ENCODE measurements around the gene MPHOSPH8. TPM values are rescaled to one million over a fixed set of nuclear protein-coding genes. Genes with fewer than 3 reads are reported as not detected.
"Not testable (repeated sequence)": the region's sequence is repeated elsewhere in the genome, so short reads cannot be mapped to it uniquely, and the experiment has no call there.

Gene MPHOSPH8
- total RNA-seq, 1 donor from 2014 or later, result 50.3 TPM

- intact Hi-C loops (cut with micrococcal nuclease), result no loop called here
These were observed 42.7 kb downstream of the MPHOSPH8 start for GRCh38 chr13:19676168-19676567.

GRCh38 chr13:19680751-19681150 is 47.3 kb downstream of the MPHOSPH8 start:
- intact Hi-C loops (cut with micrococcal nuclease), result loop anchor here (5.0 to 10.0 kb wide), 2 partner anchors 102 to 484 kb away; partner anchors contain the start of genes GJA3 and PSPC1

- intact Hi-C loops (cut with micrococcal nuclease), result loop anchor here (5.0 to 10.0 kb wide), 2 partner anchors 101 to 483 kb away; partner anchors contain the start of genes GJA3 and PSPC1
These were observed 48.1 kb downstream of the MPHOSPH8 start for GRCh38 chr13:19681517-19681916.

GRCh38 chr13:19685034-19685433 is 51.6 kb downstream of the MPHOSPH8 start:
- intact Hi-C loops (cut with micrococcal nuclease), result loop anchor here (10.0 kb wide), 1 partner anchor 480 kb away; the partner anchor contains the start of gene GJA3

- intact Hi-C loops (cut with micrococcal nuclease), result loop anchor here (10.0 kb wide), 1 partner anchor 479 kb away; the partner anchor contains the start of gene GJA3
These were observed 52.0 kb downstream of the MPHOSPH8 start for GRCh38 chr13:19685437-19685836.

GRCh38 chr13:19691447-19691846 is 58.0 kb downstream of the MPHOSPH8 start:
- intact Hi-C loops (cut with micrococcal nuclease), result not testable (repeated sequence)

GRCh38 chr13:19695428-19695827 is 62.0 kb downstream of the MPHOSPH8 start:
- intact Hi-C loops (cut with micrococcal nuclease), result loop anchor here (5.0 kb wide), 1 partner anchor 167 kb away; the partner anchor contains the start of gene ZMYM5

GRCh38 chr13:19695829-19696228 is 62.4 kb downstream of the MPHOSPH8 start:
- intact Hi-C loops (cut with micrococcal nuclease), result loop anchor here (5.0 kb wide), 1 partner anchor 166 kb away; the partner anchor contains the start of gene ZMYM5

GRCh38 chr13:19700963-19701362 is 67.5 kb downstream of the MPHOSPH8 start:
- intact Hi-C loops (cut with micrococcal nuclease), result not testable (repeated sequence)

GRCh38 chr13:19701619-19702018 is 68.2 kb downstream of the MPHOSPH8 start:
- intact Hi-C loops (cut with micrococcal nuclease), result not testable (repeated sequence)

GRCh38 chr13:19704256-19704655 is 70.8 kb downstream of the MPHOSPH8 start:
- intact Hi-C loops (cut with micrococcal nuclease), result not testable (repeated sequence)

- intact Hi-C loops (cut with micrococcal nuclease), result not testable (repeated sequence)
These were observed 75.6 kb downstream of the MPHOSPH8 start for GRCh38 chr13:19709039-19709438.

GRCh38 chr13:19709782-19710181 is 76.3 kb downstream of the MPHOSPH8 start:
- intact Hi-C loops (cut with micrococcal nuclease), result not testable (repeated sequence)

GRCh38 chr13:19713186-19713965 is 79.9 kb downstream of the MPHOSPH8 start:
- intact Hi-C loops (cut with micrococcal nuclease), result no loop called here

GRCh38 chr13:19720039-19720438 is 86.6 kb downstream of the MPHOSPH8 start:
- intact Hi-C loops (cut with micrococcal nuclease), result no loop called here

Other genes with a start within 250 kb of the MPHOSPH8 start
- 0.12 TPM in 1 of 2 replicates, not detected in the other for gene TPTE2, start 72.1 kb upstream of the MPHOSPH8 start, total RNA-seq
- 70.0 and 71.2 TPM in 2 replicates for gene PSPC1, start 149.3 kb downstream of the MPHOSPH8 start, total RNA-seq
- gene ZMYM5, start 230.0 kb downstream of the MPHOSPH8 start, total RNA-seq, result 14.9 and 15.5 TPM in 2 replicates

Data from T-helper 1 cell treated with Interleukin-12 subunit alpha and Interleukin-12 subunit beta and Interleukin-4 antibody, amounts not matched to agents 30 ng/mL and 1 ng/mL, for 36 hours (primary cell).